Ishikawa (cell line): Measurements from ENCODE around the gene CYB561.

Experiments
- CEBPB ChIP-seq: IDR thresholded peaks from 2 replicates; pipeline ENCODE4 v1.6.1; 2012
- CREB1 ChIP-seq: IDR thresholded peaks from 2 replicates; pipeline ENCODE4 v1.6.1; 2012; ENCODE audit warnings: low read depth
- EP300 ChIP-seq: IDR thresholded peaks from 2 replicates; pipeline ENCODE4 v1.6.1; 2012; ENCODE audit warnings: borderline replicate concordance
- FOXM1 ChIP-seq: IDR thresholded peaks from 2 replicates; pipeline ENCODE4 v1.6.1; 2012; ENCODE audit warnings: low read depth, borderline replicate concordance
- NFIC ChIP-seq: IDR thresholded peaks from 2 replicates; pipeline ENCODE4 v1.6.1; 2012
- RAD21 ChIP-seq: IDR thresholded peaks from 2 replicates; pipeline ENCODE4 v1.6.1; 2012; ENCODE audit warnings: low read depth
- TAF1 ChIP-seq: IDR thresholded peaks from 2 replicates; pipeline ENCODE4 v1.6.1; 2012; ENCODE audit warnings: low read depth, mild to moderate bottlenecking
- TCF12 ChIP-seq: IDR thresholded peaks from 2 replicates; pipeline ENCODE4 v1.6.1; 2012; ENCODE audit warnings: low read depth
- TEAD4 ChIP-seq: IDR thresholded peaks from 2 replicates; pipeline ENCODE4 v1.6.1; 2012
- YY1 ChIP-seq: IDR thresholded peaks from 2 replicates; pipeline ENCODE4 v1.6.1; 2012; ENCODE audit warnings: low read depth
- ZBTB7A ChIP-seq: IDR thresholded peaks from 2 replicates; pipeline ENCODE4 v1.6.1; 2012; ENCODE audit warnings: low read depth
- TF ChIP-seq, protein P1 (sequence below): IDR thresholded peaks from 2 replicates; pipeline ENCODE4 v1.6.1; 2012; ENCODE audit warnings: low read depth, mild to moderate bottlenecking
- TF ChIP-seq, protein P2 (sequence below): IDR thresholded peaks from 2 replicates; pipeline ENCODE4 v1.6.1; 2012
- TF ChIP-seq, protein P3 (sequence below): IDR thresholded peaks from 2 replicates; pipeline ENCODE4 v1.6.1; 2012

DNA sequence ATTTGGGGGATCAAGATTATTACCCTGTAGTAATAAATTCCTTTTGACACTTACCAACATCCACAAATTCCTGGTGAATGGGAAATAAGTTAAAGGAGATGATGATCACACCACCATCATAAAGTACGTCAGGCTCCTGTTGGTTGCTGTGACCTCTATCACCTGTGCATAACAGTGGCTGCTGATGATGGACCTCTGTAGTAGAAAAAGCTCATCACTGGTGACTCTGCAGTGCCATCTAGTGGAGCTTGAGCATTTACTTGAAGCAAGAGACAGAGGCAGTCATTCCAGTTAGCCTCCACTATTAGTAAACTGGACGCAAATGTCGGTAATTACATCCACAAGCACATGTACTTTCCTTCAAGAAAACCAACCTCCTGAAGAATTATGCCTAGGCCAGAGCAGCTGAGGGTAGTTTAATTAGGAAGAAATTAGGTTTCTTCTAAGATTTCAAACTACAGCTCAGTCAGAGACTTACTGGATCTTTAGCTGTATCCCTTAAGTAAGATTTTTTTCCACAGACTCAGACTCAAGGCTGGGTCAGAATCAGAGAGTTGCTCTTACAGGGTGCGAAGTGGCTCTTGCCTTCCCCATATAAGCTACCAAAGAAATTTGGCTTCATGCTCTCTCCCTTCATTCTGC is 39.3 kb downstream of the CYB561 start:
- TF ChIP-seq TEAD4 (no peak), YY1 (no peak), EP300 (no peak), CREB1 (no peak), RAD21 (peak; percentile 89), TCF12 (no peak), FOXM1 (no peak), ZBTB7A (no peak), TAF1 (no peak), CEBPB (no peak), NFIC (no peak)
- TF ChIP-seq, protein P1, sequence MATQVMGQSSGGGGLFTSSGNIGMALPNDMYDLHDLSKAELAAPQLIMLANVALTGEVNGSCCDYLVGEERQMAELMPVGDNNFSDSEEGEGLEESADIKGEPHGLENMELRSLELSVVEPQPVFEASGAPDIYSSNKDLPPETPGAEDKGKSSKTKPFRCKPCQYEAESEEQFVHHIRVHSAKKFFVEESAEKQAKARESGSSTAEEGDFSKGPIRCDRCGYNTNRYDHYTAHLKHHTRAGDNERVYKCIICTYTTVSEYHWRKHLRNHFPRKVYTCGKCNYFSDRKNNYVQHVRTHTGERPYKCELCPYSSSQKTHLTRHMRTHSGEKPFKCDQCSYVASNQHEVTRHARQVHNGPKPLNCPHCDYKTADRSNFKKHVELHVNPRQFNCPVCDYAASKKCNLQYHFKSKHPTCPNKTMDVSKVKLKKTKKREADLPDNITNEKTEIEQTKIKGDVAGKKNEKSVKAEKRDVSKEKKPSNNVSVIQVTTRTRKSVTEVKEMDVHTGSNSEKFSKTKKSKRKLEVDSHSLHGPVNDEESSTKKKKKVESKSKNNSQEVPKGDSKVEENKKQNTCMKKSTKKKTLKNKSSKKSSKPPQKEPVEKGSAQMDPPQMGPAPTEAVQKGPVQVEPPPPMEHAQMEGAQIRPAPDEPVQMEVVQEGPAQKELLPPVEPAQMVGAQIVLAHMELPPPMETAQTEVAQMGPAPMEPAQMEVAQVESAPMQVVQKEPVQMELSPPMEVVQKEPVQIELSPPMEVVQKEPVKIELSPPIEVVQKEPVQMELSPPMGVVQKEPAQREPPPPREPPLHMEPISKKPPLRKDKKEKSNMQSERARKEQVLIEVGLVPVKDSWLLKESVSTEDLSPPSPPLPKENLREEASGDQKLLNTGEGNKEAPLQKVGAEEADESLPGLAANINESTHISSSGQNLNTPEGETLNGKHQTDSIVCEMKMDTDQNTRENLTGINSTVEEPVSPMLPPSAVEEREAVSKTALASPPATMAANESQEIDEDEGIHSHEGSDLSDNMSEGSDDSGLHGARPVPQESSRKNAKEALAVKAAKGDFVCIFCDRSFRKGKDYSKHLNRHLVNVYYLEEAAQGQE = no peak
- TF ChIP-seq, protein P2, sequence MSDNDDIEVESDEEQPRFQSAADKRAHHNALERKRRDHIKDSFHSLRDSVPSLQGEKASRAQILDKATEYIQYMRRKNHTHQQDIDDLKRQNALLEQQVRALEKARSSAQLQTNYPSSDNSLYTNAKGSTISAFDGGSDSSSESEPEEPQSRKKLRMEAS = no peak
- TF ChIP-seq, protein P3, sequence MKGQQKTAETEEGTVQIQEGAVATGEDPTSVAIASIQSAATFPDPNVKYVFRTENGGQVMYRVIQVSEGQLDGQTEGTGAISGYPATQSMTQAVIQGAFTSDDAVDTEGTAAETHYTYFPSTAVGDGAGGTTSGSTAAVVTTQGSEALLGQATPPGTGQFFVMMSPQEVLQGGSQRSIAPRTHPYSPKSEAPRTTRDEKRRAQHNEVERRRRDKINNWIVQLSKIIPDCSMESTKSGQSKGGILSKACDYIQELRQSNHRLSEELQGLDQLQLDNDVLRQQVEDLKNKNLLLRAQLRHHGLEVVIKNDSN = no peak
